AG04450 (cell line): ENCODE results near the gene COL10A1. TPM values are rescaled to one million over a fixed set of nuclear protein-coding genes. Genes with fewer than 3 reads are reported as not detected.

Experiments used
- CTCF ChIA-PET: fragments of 300-600, 350-600 bp; formaldehyde crosslinking; extraction: SDS; loops from one replicate; lab custom pipeline; 2022; ENCODE audit warnings: antibody characterized with exemption, inconsistent platforms; lab: Charles Lee
- POLR2A ChIA-PET: fragments of 350-600 bp; formaldehyde crosslinking; extraction: SDS; loops from one replicate; lab custom pipeline; 2021; ENCODE audit warnings: antibody characterized with exemption, inconsistent platforms; lab: Yijun Ruan, JAX
- DNase-seq: peaks from one replicate; pipeline ENCODE4 v3.0.0-alpha.2; 2011; ENCODE audit warnings: low read depth, low spot score
- H3K27ac ChIP-seq: one replicate; pipeline ENCODE4 v1.5.1; 2012; ENCODE audit warnings: low read depth, low read length, control low read depth
- H3K27me3 ChIP-seq: one replicate; pipeline ENCODE4 v1.6.0; 2012; ENCODE audit warnings: low read length; ENCODE audit not compliant: control insufficient read depth, insufficient read depth
- H3K4me3 ChIP-seq: 2 replicates; pipeline ENCODE4 v1.5.1; 2011; ENCODE audit warnings: mild to moderate bottlenecking, low read depth, low read length, control low read depth
- H3K9me3 ChIP-seq: 2 replicates; pipeline ENCODE4 v1.5.1; 2012; ENCODE audit warnings: low read length; ENCODE audit not compliant: control insufficient read depth, insufficient read depth
- CTCF ChIP-seq: IDR thresholded peaks from 2 replicates; pipeline ENCODE4 v1.5.1; 2011; ENCODE audit warnings: low read depth, low read length, control low read depth, inconsistent platforms
- polyA plus RNA-seq: library from polyadenylated mRNA; depleted of rRNA; stranded (reverse); fragments of >200 nt; gene quantifications from 2 replicates; pipeline ENCODE4 v1.2.3, GENCODE V29; 2011; rRNA removed

COL10A1 gene
- polyA plus RNA-seq, 1 experiment = 0.10 TPM

GRCh38 chr6:116072368-116072767, 53.6 kb downstream of the COL10A1 start:
- CTCF ChIA-PET = interaction anchor here (0.9 kb wide), 1 partner anchor 12 kb away, joined by 5 read pairs; the partner anchor contains the start of gene FRK
- POLR2A ChIA-PET = no interaction called here
- H3K9me3 ChIP-seq = no peaks in the 10 kb centered on the region
- H3K27me3 ChIP-seq = no peaks in the 10 kb centered on the region
- no peak for DNase-seq
- H3K27ac ChIP-seq = no peak overlapping the region
- H3K4me3 ChIP-seq = no peak overlapping the region
- TF ChIP-seq CTCF = no peak

- H3K9me3 ChIP-seq = no peaks in the 10 kb centered on the region
- no peak for TF ChIP-seq CTCF
- H3K4me3 ChIP-seq = no peak overlapping the region
- CTCF ChIA-PET = interaction anchor here (1.7 to 2.6 kb wide), 3 partner anchors 10 to 59 kb away, joined by 4 to 13 read pairs (median 5); partner anchors contain the start of gene FRK
- no peaks in the 10 kb centered on the region for H3K27me3 ChIP-seq
- POLR2A ChIA-PET = no interaction called here
- H3K27ac ChIP-seq = no peak overlapping the region
- no peak for DNase-seq
These were observed 55.1 kb downstream of the COL10A1 start for GRCh38 chr6:116070616-116071389.

- Histone ChIP-seq H3K27me3 (no peaks in the 10 kb centered on the region), H3K9me3 (no peaks in the 10 kb centered on the region), H3K4me3 (no peak overlapping the region), H3K27ac (no peak overlapping the region)
- ChIA-PET CTCF (interaction anchor here (1.0 to 2.6 kb wide), 3 partner anchors 9 to 59 kb away, joined by 3 to 13 read pairs (median 4); partner anchors contain the start of gene FRK), POLR2A (interaction anchor here (0.7 kb wide), 1 partner anchor 501 kb away, joined by 3 read pairs; the partner anchor contains the start of gene RWDD1)
- no peak for DNase-seq
- TF ChIP-seq CTCF = no peak
These were observed 55.8 kb downstream of the COL10A1 start for GRCh38 chr6:116070101-116070500.

Other genes with a start within 250 kb of the COL10A1 start
- 0.31 and 0.43 TPM in 2 replicates for gene FRK, start 65.2 kb downstream of the COL10A1 start, polyA plus RNA-seq
- 20.9 and 23.2 TPM in 2 replicates for gene NT5DC1, start 25.3 kb downstream of the COL10A1 start, polyA plus RNA-seq
- gene TSPYL4, start 127.9 kb upstream of the COL10A1 start, polyA plus RNA-seq = 22.0 and 25.1 TPM in 2 replicates
- 65.9 and 71.9 TPM in 2 replicates for gene TSPYL1, start 153.8 kb upstream of the COL10A1 start, polyA plus RNA-seq
- gene DSE, start 244.8 kb upstream of the COL10A1 start, polyA plus RNA-seq = 85.7 and 86.2 TPM in 2 replicates